Globus pallidus (tissue), 1 donor: ENCODE data around the gene SOX21.
"Not testable (repeated sequence)": the region's sequence is repeated elsewhere in the genome, so short reads cannot be mapped to it uniquely, and the experiment has no call there.

Experiments used
- DNase-seq: peaks from one replicate; pipeline ENCODE4 v3.0.0-alpha.2; 2015; ENCODE audit warnings: low spot score

The SOX21 gene

DNA sequence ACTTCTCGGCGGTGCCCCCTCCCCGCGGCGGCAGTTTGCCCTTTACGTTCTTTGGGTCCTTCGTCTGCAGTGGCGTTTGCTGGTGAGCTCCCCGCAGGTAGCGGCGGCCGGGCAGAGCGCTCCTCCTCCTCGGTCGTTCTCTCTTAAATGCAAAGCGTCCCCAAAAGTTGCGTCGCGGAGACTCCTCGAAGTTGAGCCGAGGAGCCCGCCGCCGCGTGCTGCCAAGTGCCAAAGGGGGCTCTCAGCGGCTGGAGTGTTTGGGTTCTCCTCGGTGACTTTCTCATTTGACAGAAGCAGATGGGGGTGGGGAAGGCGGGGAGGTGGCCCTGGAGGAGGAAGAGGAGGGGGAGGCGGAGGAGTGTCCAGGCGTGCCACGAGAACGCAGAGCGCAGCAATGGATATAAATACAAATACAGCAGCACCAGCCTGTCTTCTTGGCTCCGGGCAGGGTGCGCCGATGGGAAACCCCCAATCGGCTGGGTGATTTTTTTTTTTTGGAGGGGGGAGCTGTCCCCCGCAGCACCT, at the start of gene SOX21:
Gene SOX21 (minus strand): TSS at position 259 of the 525 bp plus-strand sequence. CDS start 496 bp downstream, outside the sequence.
- no peak for DNase-seq

- no peak for DNase-seq
Measured at GRCh38 chr13:94761407-94761806, 49.1 kb upstream of the SOX21 start.

GRCh38 chr13:94759120-94759728, 46.9 kb upstream of the SOX21 start:
- no peak for DNase-seq

DNA sequence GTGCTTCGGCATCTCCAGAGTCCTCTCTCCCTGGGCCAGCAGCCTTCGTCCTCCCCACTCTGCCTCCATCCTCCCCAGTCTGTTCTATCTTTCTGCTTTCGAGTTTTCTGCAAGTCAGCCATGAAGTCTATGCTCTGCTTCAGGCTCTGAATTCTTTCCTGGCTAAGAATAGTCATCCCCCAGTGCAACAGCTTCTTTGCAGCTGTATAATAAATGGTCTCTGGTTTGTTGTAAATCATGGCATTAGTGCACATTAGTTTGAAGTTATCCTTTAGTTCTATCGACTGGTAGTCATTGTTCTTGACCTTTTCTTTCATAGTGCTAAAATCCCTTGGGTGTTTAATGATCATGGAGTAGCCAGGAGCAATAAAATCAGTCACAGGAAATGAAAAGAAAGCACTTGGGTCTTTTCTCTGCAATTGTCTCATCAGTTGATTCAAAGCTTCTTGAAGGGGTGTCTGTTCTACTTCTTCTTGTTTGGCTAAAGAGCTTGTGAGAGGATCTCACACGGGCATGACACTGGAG, 46.2 kb upstream of the SOX21 start:
- no peak for DNase-seq

GRCh38 chr13:94753327-94753726, 41.0 kb upstream of the SOX21 start:
- no peak for DNase-seq

- DNase-seq, result no peak
Measured at GRCh38 chr13:94749162-94749561, 36.8 kb upstream of the SOX21 start.

GRCh38 chr13:94739235-94739634, 26.9 kb upstream of the SOX21 start:
- no peak for DNase-seq

GRCh38 chr13:94731028-94731427, 18.7 kb upstream of the SOX21 start:
- no peak for DNase-seq

DNA sequence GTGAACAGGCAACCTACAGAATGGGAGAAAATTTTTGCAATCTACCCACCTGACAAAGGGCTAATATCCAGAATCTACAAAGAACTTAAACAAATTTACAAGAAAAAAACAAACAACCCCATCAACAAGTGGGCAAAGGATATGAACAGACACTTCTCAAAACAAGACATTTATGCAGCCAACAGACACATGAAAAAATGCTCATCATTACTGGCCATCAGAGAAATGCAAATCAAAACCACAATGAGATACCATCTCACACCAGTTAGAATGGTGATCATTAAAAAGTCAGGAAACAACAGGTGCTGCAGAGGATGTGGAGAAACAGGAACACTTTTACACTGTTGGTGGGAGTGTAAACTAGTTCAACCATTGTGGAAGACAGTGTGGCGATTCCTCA, 17.6 kb upstream of the SOX21 start:
- not testable (repeated sequence) for DNase-seq

DNA sequence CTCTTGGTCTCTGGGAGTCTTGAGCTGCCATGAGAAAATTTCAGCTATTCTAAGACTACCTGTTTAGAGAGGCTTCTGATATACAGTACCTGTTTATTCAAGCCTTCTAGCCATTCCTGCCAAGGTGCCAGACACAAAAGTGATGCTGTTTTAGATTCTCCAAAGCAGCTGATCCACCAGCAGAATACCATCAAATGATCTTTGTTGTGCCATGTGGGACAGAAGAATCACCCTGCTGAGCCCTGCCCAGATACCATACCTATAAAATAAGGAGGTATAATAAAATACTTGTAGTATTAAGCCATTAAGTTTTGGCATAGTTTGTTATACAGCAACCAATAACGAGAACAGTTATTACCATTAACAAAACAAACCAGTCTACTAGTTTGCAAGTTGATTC, 14.1 kb upstream of the SOX21 start:
- DNase-seq, result no peak

DNA sequence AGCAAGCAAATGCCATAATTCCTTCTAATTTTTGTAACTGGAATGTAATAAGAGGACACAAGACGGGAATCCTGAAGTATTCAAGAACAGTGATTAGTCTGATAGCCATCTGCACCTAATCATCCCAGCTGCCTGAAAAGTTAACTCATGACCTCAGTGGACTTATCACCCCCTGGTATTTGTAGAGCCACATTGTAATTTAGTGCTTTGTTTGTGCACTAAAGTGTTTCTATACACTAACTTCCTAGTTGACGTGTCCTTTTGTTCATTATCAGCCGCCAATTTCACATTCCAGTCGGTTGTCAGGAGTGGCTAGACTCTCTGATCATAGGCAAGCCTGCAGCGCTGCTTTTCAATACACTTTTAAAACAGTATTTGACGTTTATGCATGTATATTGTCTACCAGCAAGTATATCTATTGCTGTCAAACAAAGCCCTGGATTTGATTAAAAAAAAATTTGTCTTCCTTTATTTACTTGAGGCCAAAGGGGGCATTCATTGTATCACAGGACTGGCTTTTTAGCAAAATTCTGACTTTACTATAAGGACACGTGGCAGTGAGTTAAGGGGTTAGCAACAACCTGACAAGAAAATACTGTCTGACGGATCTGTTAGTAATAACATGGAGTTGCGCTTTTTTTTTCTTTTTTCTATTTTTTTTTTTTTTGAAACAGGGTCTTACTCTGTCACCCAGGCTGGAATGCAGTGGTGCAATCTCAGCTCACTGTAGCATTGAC, 10.4 kb upstream of the SOX21 start:
- DNase-seq, result no peak

- not testable (repeated sequence) for DNase-seq
Measured at GRCh38 chr13:94718697-94719096, 6.4 kb upstream of the SOX21 start.

DNA sequence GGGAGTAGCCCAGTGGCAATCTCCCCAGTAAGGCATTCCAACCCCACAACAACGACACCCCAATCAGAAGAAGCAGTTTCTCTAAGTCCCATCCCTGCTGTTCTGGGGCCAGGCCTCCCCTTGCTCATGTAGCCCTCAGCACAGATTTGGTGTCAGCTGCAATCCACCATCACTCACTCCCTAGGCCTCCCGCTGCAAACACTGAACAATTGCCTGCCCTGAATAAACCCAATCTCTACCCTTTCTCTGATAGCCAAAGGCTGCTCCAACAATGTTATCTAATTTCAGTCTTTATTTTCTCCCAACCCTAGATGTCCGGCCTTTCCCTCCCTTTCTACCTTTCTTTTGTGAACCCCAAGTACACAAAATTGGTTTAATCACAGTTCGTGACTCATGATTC, 5.6 kb upstream of the SOX21 start:
- DNase-seq, result no peak

DNA sequence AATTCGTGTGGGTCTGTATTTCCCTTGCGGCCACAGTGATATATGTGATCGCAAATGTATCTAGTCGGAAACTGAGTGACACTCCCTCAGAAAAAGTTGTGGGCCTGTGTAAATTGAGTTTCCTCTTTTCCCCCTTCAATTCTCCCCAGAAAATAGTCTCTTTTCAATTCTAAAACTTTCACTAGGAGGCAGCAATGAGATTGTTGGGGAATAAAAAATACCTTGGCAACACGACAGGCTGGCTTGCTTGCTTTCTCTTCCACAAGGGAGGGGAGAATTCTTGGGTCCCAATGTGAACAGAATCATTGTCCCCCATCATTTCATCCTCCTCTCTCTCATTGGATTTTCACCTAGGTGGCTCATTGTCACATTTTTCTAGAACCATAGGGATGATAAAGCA, 3.7 kb upstream of the SOX21 start:
- DNase-seq, result no peak

GRCh38 chr13:94713561-94714182, 1.3 kb upstream of the SOX21 start:
- no peak for DNase-seq

GRCh38 chr13:94712812-94713560, 641 bp upstream of the SOX21 start:
- no peak for DNase-seq

- no peak for DNase-seq
Measured at GRCh38 chr13:94711561-94712286, 621 bp downstream of the SOX21 start.

DNA sequence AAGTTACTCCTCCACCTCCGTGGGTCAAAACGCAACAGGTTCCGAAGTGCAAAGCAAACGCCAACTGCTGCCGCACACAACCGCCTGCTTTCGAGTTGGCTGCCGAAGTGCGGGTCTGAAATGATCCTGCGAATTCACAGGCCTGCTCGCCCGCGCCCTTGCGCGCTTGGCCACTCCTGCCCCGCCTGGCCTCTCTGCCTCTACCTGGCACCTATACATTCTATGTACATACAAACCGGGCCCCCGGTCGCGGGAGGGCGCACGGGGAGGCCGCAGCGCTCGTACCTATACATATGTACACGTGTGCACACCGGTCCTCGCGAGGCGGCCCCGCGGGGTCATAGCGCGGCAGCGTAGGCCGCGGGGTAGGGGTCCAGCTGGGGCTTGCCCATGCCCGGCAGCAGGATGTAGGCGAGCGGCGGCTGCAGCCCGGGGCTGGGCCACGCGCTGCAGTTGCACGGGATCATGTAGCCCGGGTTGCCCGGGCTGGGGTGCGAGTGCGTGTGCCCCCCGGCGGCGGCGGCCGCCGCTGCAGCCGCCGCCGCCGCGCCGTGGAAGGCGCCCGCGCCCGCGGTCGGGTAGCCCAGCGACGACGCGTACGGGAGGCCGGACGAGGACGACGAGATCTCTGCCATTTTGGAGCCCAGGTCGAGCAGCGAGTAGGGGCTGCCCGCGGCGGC, 1.3 kb downstream of the SOX21 start:
- DNase-seq, result no peak

GRCh38 chr13:94710065-94710781, 2.1 kb downstream of the SOX21 start:
- no peak for DNase-seq
